Calu3 (cell line): ENCODE results near the gene WNT5B. TPM values are rescaled to one million over a fixed set of nuclear protein-coding genes. Genes with fewer than 3 reads are reported as not detected.

Experiments used
- BruUV-seq: library from RNA; stranded (reverse); fragments of 400-500 nt; replicated peaks from 2 replicates; lab custom pipeline; 2021; lab: Mats Ljungman, UMichigan
- CTCF ChIA-PET: fragments of 300-600 bp; sonication (Branson Sonifier 250); formaldehyde crosslinking; loops from one replicate; lab custom pipeline; 2022; ENCODE audit warnings: antibody characterized with exemption; lab: Charles Lee
- DNase-seq: peaks from one replicate; pipeline ENCODE4 v3.0.0; 2022
- H3K27ac Mint-ChIP-seq: one replicate; pipeline ENCODE4 v1.8.0; 2022; ENCODE audit warnings: mixed read lengths; ENCODE audit not compliant: unreplicated experiment
- H3K27me3 Mint-ChIP-seq: one replicate; pipeline ENCODE4 v1.8.0; 2022; ENCODE audit warnings: mixed read lengths; ENCODE audit not compliant: unreplicated experiment
- H3K36me3 Mint-ChIP-seq: one replicate; pipeline ENCODE4 v1.8.0; 2022; ENCODE audit warnings: mild to moderate bottlenecking, moderate library complexity, mixed read lengths; ENCODE audit not compliant: insufficient read depth, unreplicated experiment
- H3K4me1 Mint-ChIP-seq: one replicate; pipeline ENCODE4 v1.8.0; 2022; ENCODE audit warnings: mild to moderate bottlenecking, low read depth, mixed read lengths; ENCODE audit not compliant: unreplicated experiment
- H3K4me3 Mint-ChIP-seq: one replicate; pipeline ENCODE4 v1.8.0; 2022; ENCODE audit warnings: mild to moderate bottlenecking, low read depth, moderate library complexity, mixed read lengths; ENCODE audit not compliant: unreplicated experiment
- H3K9me3 Mint-ChIP-seq: one replicate; pipeline ENCODE4 v1.8.0; 2022; ENCODE audit warnings: low read depth, mixed read lengths; ENCODE audit not compliant: unreplicated experiment
- CTCF ChIP-seq: fragments of 200-600 bp; IDR thresholded peaks from one replicate; pipeline ENCODE4 v1.8.0; 2022; ENCODE audit warnings: antibody characterized with exemption; ENCODE audit not compliant: unreplicated experiment
- intact Hi-C: fragments of 100-400 bp; cut with micrococcal nuclease; formaldehyde crosslinking; loops from one replicate; pipeline ENCODE4 v1.10.0; 2022; ENCODE audit not compliant: unreplicated experiment
- total RNA-seq: library from RNA; stranded (reverse); gene quantifications from 2 replicates; pipeline ENCODE4 v1.2.3, GENCODE V29; 2022

The WNT5B gene
- total RNA-seq, 1 experiment from 2014 or later = 0.24 TPM

- H3K27me3 Mint-ChIP-seq = peaks cover 27% of the 10 kb centered on the region
- intact Hi-C loops = no loop called here
- no TSS peak for BruUV-seq
- CTCF ChIA-PET = interaction anchor here (0.7 kb wide), 1 partner anchor 519 kb away, joined by 3 read pairs; no protein-coding TSS in a partner anchor
- H3K4me1 Mint-ChIP-seq = peaks cover 10% of the 10 kb centered on the region
- TF ChIP-seq CTCF = no peak
- no peak for DNase-seq
- no peaks in the 10 kb centered on the region for H3K9me3 Mint-ChIP-seq
- H3K4me3 Mint-ChIP-seq = no peak overlapping the region
- no peak overlapping the region for H3K27ac Mint-ChIP-seq
- H3K36me3 Mint-ChIP-seq = no peaks in the 10 kb centered on the region
These were observed 17.0 kb upstream of the WNT5B start for GRCh38 chr12:1611803-1612572.

- DNase-seq = no peak
- Mint-ChIP-seq H3K4me1 (no peaks in the 10 kb centered on the region), H3K9me3 (no peaks in the 10 kb centered on the region), H3K4me3 (no peak overlapping the region), H3K36me3 (no peaks in the 10 kb centered on the region), H3K27me3 (peaks cover 46% of the 10 kb centered on the region), H3K27ac (no peak overlapping the region)
- CTCF ChIA-PET = no interaction called here
- no peak for TF ChIP-seq CTCF
- BruUV-seq = no TSS peak
- intact Hi-C loops = no loop called here
These were observed 15.2 kb upstream of the WNT5B start for GRCh38 chr12:1613860-1614259.

- no peaks in the 10 kb centered on the region for H3K9me3 Mint-ChIP-seq
- DNase-seq = no peak
- H3K4me3 Mint-ChIP-seq = no peak overlapping the region
- intact Hi-C loops = no loop called here
- H3K27ac Mint-ChIP-seq = no peak overlapping the region
- CTCF ChIA-PET = no interaction called here
- H3K27me3 Mint-ChIP-seq = peaks cover 51% of the 10 kb centered on the region
- TF ChIP-seq CTCF = no peak
- H3K36me3 Mint-ChIP-seq = no peaks in the 10 kb centered on the region
- H3K4me1 Mint-ChIP-seq = no peaks in the 10 kb centered on the region
- BruUV-seq = no TSS peak
These were observed 14.7 kb upstream of the WNT5B start for GRCh38 chr12:1614360-1614759.

GRCh38 chr12:1616233-1617066 is 12.6 kb upstream of the WNT5B start:
- no peaks in the 10 kb centered on the region for H3K36me3 Mint-ChIP-seq
- H3K9me3 Mint-ChIP-seq = no peaks in the 10 kb centered on the region
- H3K4me1 Mint-ChIP-seq = no peaks in the 10 kb centered on the region
- intact Hi-C loops = no loop called here
- H3K27ac Mint-ChIP-seq = no peak overlapping the region
- CTCF ChIA-PET = no interaction called here
- no peak for TF ChIP-seq CTCF
- H3K27me3 Mint-ChIP-seq = peaks cover 56% of the 10 kb centered on the region
- no TSS peak for BruUV-seq
- DNase-seq = no peak
- no peak overlapping the region for H3K4me3 Mint-ChIP-seq
